ENCODE data around the gene FGF12. TPM values are rescaled to one million over a fixed set of nuclear protein-coding genes. Genes with fewer than 3 reads are reported as not detected.

The FGF12 gene
- total RNA-seq, 1 experiment from 2014 or later = 0.51 TPM

- no TSS peak for BruUV-seq (replicated peaks)
- H3K9me3 ChIP-seq (ENCODE audit: control insufficient read depth, insufficient read depth, low read depth, low read length) = no peaks in the 10 kb centered on the region
- in situ Hi-C loops (cut with HindIII; ENCODE audit: low pct_unique_long_range_greater_than_20kb, low sequenced_read_pairs) = no loop called here
- H3K36me3 ChIP-seq (ENCODE audit: control insufficient read depth, insufficient read depth, low read length) = no peaks in the 10 kb centered on the region
- H3K4me1 ChIP-seq (ENCODE audit: control insufficient read depth, insufficient read depth, low read length) = no peaks in the 10 kb centered on the region
- no peaks in the 10 kb centered on the region for H3K27me3 ChIP-seq (ENCODE audit: control insufficient read depth, insufficient read depth, low read length)
- DNase-seq (ENCODE audit: low read depth, low spot score) (no peak), ATAC-seq (no peak)
- TF ChIP-seq TCF7L2 (IDR thresholded peaks at IDR 0.05; ENCODE audit: low read depth, low read length) (no peak), SIN3A (IDR thresholded peaks at IDR 0.05; ENCODE audit: borderline replicate concordance, insufficient read depth, low read depth, low read length) (no peak), POLR2AphosphoS5 (IDR thresholded peaks at IDR 0.05; ENCODE audit: low read depth, low read length) (no peak)
- TF ChIP-seq, protein P1, sequence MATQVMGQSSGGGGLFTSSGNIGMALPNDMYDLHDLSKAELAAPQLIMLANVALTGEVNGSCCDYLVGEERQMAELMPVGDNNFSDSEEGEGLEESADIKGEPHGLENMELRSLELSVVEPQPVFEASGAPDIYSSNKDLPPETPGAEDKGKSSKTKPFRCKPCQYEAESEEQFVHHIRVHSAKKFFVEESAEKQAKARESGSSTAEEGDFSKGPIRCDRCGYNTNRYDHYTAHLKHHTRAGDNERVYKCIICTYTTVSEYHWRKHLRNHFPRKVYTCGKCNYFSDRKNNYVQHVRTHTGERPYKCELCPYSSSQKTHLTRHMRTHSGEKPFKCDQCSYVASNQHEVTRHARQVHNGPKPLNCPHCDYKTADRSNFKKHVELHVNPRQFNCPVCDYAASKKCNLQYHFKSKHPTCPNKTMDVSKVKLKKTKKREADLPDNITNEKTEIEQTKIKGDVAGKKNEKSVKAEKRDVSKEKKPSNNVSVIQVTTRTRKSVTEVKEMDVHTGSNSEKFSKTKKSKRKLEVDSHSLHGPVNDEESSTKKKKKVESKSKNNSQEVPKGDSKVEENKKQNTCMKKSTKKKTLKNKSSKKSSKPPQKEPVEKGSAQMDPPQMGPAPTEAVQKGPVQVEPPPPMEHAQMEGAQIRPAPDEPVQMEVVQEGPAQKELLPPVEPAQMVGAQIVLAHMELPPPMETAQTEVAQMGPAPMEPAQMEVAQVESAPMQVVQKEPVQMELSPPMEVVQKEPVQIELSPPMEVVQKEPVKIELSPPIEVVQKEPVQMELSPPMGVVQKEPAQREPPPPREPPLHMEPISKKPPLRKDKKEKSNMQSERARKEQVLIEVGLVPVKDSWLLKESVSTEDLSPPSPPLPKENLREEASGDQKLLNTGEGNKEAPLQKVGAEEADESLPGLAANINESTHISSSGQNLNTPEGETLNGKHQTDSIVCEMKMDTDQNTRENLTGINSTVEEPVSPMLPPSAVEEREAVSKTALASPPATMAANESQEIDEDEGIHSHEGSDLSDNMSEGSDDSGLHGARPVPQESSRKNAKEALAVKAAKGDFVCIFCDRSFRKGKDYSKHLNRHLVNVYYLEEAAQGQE (IDR thresholded peaks at IDR 0.05; ENCODE audit: insufficient read depth in 1 of 2, low read depth in 2 of 2, low read length in 1 of 2) = no peak
- TF ChIP-seq, protein P2, sequence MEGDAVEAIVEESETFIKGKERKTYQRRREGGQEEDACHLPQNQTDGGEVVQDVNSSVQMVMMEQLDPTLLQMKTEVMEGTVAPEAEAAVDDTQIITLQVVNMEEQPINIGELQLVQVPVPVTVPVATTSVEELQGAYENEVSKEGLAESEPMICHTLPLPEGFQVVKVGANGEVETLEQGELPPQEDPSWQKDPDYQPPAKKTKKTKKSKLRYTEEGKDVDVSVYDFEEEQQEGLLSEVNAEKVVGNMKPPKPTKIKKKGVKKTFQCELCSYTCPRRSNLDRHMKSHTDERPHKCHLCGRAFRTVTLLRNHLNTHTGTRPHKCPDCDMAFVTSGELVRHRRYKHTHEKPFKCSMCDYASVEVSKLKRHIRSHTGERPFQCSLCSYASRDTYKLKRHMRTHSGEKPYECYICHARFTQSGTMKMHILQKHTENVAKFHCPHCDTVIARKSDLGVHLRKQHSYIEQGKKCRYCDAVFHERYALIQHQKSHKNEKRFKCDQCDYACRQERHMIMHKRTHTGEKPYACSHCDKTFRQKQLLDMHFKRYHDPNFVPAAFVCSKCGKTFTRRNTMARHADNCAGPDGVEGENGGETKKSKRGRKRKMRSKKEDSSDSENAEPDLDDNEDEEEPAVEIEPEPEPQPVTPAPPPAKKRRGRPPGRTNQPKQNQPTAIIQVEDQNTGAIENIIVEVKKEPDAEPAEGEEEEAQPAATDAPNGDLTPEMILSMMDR (IDR thresholded peaks at IDR 0.05) = no peak
- intact Hi-C loops (cut with micrococcal nuclease; ENCODE audit: unreplicated experiment) = no loop called here
- CTCF ChIA-PET = no interaction called here
- H3K27ac ChIP-seq (ENCODE audit: low read length) = no peak overlapping the region
- H3K4me3 ChIP-seq (ENCODE audit: low read depth in 2 of 2, low read length in 2 of 2) = no peak overlapping the region
- POLR2A ChIA-PET = no interaction called here
Measured at GRCh38 chr3:192296845-192297244, 430.5 kb downstream of the FGF12 start.

DNA sequence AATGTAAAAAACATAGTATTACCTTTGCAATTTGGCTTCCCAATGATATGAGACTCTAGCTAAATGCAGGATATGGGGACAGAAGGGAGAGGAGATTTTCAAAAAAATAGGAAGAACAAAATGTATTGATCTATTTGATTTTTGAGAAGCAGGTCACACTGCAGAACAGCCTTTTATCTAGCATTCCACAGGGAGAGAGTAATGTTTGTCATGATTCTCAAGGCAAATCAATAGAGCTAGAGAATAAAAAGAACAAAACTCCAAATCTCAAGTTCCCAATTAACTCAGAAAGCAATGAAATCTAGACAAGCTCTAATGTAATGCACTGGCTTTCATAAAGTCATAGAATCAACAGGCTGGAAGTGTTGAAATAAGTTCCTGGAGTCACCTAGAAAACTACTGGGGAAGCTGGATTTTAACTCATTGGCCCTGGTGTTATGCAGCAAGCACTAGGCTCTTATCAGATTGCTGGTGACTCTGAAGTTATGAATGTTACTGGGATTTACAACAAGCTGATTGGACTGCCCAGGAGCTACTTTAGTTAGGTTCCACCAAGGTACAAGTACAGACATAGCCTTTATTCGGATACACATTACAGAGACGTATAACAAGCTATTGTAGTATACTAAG is 442.8 kb downstream of the FGF12 start:
- DNase-seq (ENCODE audit: low read depth, low spot score) = no peak
- Histone ChIP-seq H3K27me3 (ENCODE audit: control insufficient read depth, insufficient read depth, low read length) (no peaks in the 10 kb centered on the region), H3K27ac (ENCODE audit: low read length) (no peak overlapping the region), H3K36me3 (ENCODE audit: control insufficient read depth, insufficient read depth, low read length) (no peaks in the 10 kb centered on the region), H3K4me3 (ENCODE audit: low read depth in 2 of 2, low read length in 2 of 2) (no peak overlapping the region), H3K9me3 (ENCODE audit: control insufficient read depth, insufficient read depth, low read depth, low read length) (no peaks in the 10 kb centered on the region), H3K4me1 (ENCODE audit: control insufficient read depth, insufficient read depth, low read length) (no peaks in the 10 kb centered on the region)
- no peak for ATAC-seq
- ChIA-PET CTCF (no interaction called here), POLR2A (no interaction called here)
- intact Hi-C loops (cut with micrococcal nuclease; ENCODE audit: unreplicated experiment) (no loop called here), in situ Hi-C loops (cut with HindIII; ENCODE audit: low pct_unique_long_range_greater_than_20kb, low sequenced_read_pairs) (no loop called here)
- no TSS peak for BruUV-seq (replicated peaks)
- TF ChIP-seq, protein P2 (IDR thresholded peaks at IDR 0.05) = no peak
- TF ChIP-seq, protein P1 (IDR thresholded peaks at IDR 0.05; ENCODE audit: insufficient read depth in 1 of 2, low read depth in 2 of 2, low read length in 1 of 2) = no peak
- TF ChIP-seq SIN3A (IDR thresholded peaks at IDR 0.05; ENCODE audit: borderline replicate concordance, insufficient read depth, low read depth, low read length) (no peak), TCF7L2 (IDR thresholded peaks at IDR 0.05; ENCODE audit: low read depth, low read length) (no peak), POLR2AphosphoS5 (IDR thresholded peaks at IDR 0.05; ENCODE audit: low read depth, low read length) (no peak)

Measured in Panc1 (cell line).